Skeletal muscle cell (primary cell): Measurements from ENCODE around the gene CSNK2A3.
A peak's percentile ranks its signal among the peaks of the same experiment; 100 is the strongest.
"Not testable (repeated sequence)": the region's sequence is repeated elsewhere in the genome, so short reads cannot be mapped to it uniquely, and the experiment has no call there.

Experiments
- DNase-seq: peaks from one replicate; pipeline ENCODE4 v3.0.0-alpha.2; 2010; ENCODE audit warnings: low read depth
- H3K4me3 ChIP-seq: 2 replicates; pipeline ENCODE4 v1.5.1; 2011; ENCODE audit warnings: low read depth, mild to moderate bottlenecking, control low read depth, low read length, moderate library complexity

The CSNK2A3 gene

GRCh38 chr11:11352878-11353277 lies at the start of gene CSNK2A3:
Gene CSNK2A3, minus strand, starts transcription at chr11:11353250. Its CDS starts 131 bp downstream, at chr11:11353119.
- not testable (repeated sequence) for H3K4me3 ChIP-seq

GRCh38 chr11:11401960-11402535 lies 49.0 kb upstream of the CSNK2A3 start:
- no peak overlapping the region for H3K4me3 ChIP-seq
- DNase-seq, result no peak

More at GRCh38 chr11:11352878-11353277, at the start of gene CSNK2A3:
- DNase-seq, result not testable (repeated sequence)

GRCh38 chr11:11400635-11401232 lies 47.7 kb upstream of the CSNK2A3 start:
- no peak overlapping the region for H3K4me3 ChIP-seq
- no peak for DNase-seq

- H3K4me3 ChIP-seq, result no peak overlapping the region
- no peak for DNase-seq
These were observed 47.1 kb upstream of the CSNK2A3 start for GRCh38 chr11:11400121-11400520.

- no peak overlapping the region for H3K4me3 ChIP-seq
- no peak for DNase-seq
These were observed 44.7 kb upstream of the CSNK2A3 start for GRCh38 chr11:11397781-11398180.

GRCh38 chr11:11397036-11397415 lies 44.0 kb upstream of the CSNK2A3 start:
- no peak for DNase-seq

GRCh38 chr11:11396301-11397035 lies 43.4 kb upstream of the CSNK2A3 start:
- H3K4me3 ChIP-seq, result no peak overlapping the region
- DNase-seq, result peak; percentile 69

More at GRCh38 chr11:11397036-11397415, 44.0 kb upstream of the CSNK2A3 start:
- no peak overlapping the region for H3K4me3 ChIP-seq

GRCh38 chr11:11395126-11395525 lies 42.1 kb upstream of the CSNK2A3 start:
- DNase-seq, result no peak
- no peak overlapping the region for H3K4me3 ChIP-seq

GRCh38 chr11:11394241-11394640 lies 41.2 kb upstream of the CSNK2A3 start:
- DNase-seq, result no peak
- no peak overlapping the region for H3K4me3 ChIP-seq

- DNase-seq, result peak; percentile 44
- no peak overlapping the region for H3K4me3 ChIP-seq
These were observed 38.9 kb upstream of the CSNK2A3 start for GRCh38 chr11:11391796-11392463.

- no peak for DNase-seq
- no peak overlapping the region for H3K4me3 ChIP-seq
These were observed 38.1 kb upstream of the CSNK2A3 start for GRCh38 chr11:11391169-11391568.

- no peak overlapping the region for H3K4me3 ChIP-seq
- DNase-seq, result no peak
These were observed 37.2 kb upstream of the CSNK2A3 start for GRCh38 chr11:11390068-11390771.

GRCh38 chr11:11389238-11389637 lies 36.2 kb upstream of the CSNK2A3 start:
- no peak for DNase-seq
- no peak overlapping the region for H3K4me3 ChIP-seq

GRCh38 chr11:11387622-11388305 lies 34.7 kb upstream of the CSNK2A3 start:
- H3K4me3 ChIP-seq, result no peak overlapping the region
- DNase-seq, result no peak

GRCh38 chr11:11387207-11387606 lies 34.2 kb upstream of the CSNK2A3 start:
- DNase-seq, result no peak
- no peak overlapping the region for H3K4me3 ChIP-seq

- no peak for DNase-seq
- no peak overlapping the region for H3K4me3 ChIP-seq
These were observed 31.8 kb upstream of the CSNK2A3 start for GRCh38 chr11:11384829-11385228.

- H3K4me3 ChIP-seq, result no peak overlapping the region
- DNase-seq, result no peak
These were observed 30.9 kb upstream of the CSNK2A3 start for GRCh38 chr11:11383995-11384394.

- no peak overlapping the region for H3K4me3 ChIP-seq
- DNase-seq, result no peak
These were observed 29.9 kb upstream of the CSNK2A3 start for GRCh38 chr11:11382858-11383532.
